Testis (tissue), 3 donors: ENCODE results near the gene SLC6A12. TPM values are rescaled to one million over a fixed set of nuclear protein-coding genes. Genes with fewer than 3 reads are reported as not detected.

Experiments used
- DNase-seq: peaks from one replicate; pipeline ENCODE4 v3.0.0-alpha.2; 2019
- H3K27ac ChIP-seq, 2 donors: fragments of 200-600 bp; sonication (generic); one replicate each; pipeline ENCODE4 v1.5.1; 2019
- H3K27me3 ChIP-seq: fragments of 200-600 bp; sonication (generic); one replicate; pipeline ENCODE4 v1.5.1; 2019
- H3K36me3 ChIP-seq: fragments of 200-600 bp; sonication (generic); one replicate; pipeline ENCODE4 v1.5.1; 2017; ENCODE audit warnings: low read depth; ENCODE audit errors: missing control alignments
- H3K4me1 ChIP-seq: fragments of 200-600 bp; sonication (generic); one replicate; pipeline ENCODE4 v1.5.1; 2019
- H3K4me3 ChIP-seq, 2 donors: fragments of 200-600 bp; sonication (generic); one replicate each; pipeline ENCODE4 v1.5.1; 2017 to 2019
- H3K9me3 ChIP-seq: fragments of 200-600 bp; sonication (generic); one replicate; pipeline ENCODE4 v1.5.1; 2017
- POLR2A ChIP-seq: fragments of 450-650 bp; IDR thresholded peaks from one replicate; pipeline ENCODE4 v1.6.1; 2017; ENCODE audit warnings: antibody characterized with exemption, mild to moderate bottlenecking, moderate library complexity
- WGBS, 2 donors: methylation state at CpG; one replicate each; pipeline ENCODE4 v1.1.5; 2018; 5-methylcytosine and 5-hydroxymethylcytosine counted together
- intact Hi-C: fragments of 100-400 bp; cut with DNase I; formaldehyde crosslinking; loops from one replicate; pipeline ENCODE4 v1.15.1; 2023; ENCODE audit warnings: low total_unique reads
- polyA plus RNA-seq: library from polyadenylated mRNA; stranded (reverse); fragments of 350-450 nt; fragmentation: Illumina TruSeq; extraction: RNeasy Lipid Tissue Mini Kit (QIAGEN cat#74804); gene quantifications from one replicate; pipeline ENCODE4 v1.2.3, GENCODE V29; 2014; ENCODE audit warnings: low read depth, low replicate concordance; ENCODE audit not compliant: insufficient read depth
- total RNA-seq, 2 donors: library from RNA; depleted of rRNA; stranded (reverse); fragments of >200 nt; gene quantifications; one replicate each; pipeline ENCODE4 v1.2.3, GENCODE V29; 2016
- TF ChIP-seq, protein P1 (sequence below), 3 experiments: fragments of 450-650 bp in 2 of 3; fragments of 200-600 bp in 1 of 3; sonication (generic) in 1 of 3; IDR thresholded peaks; one replicate each; pipeline ENCODE4 v1.5.1; 2016 to 2019; ENCODE audit warnings: antibody characterized with exemption in 3 of 3, mild to moderate bottlenecking in 2 of 3, moderate library complexity in 1 of 3

Gene SLC6A12
- total and polyA plus RNA-seq, 3 donors from 2014 or later = 3.8 to 12.5 (median 6.4) TPM

DNA sequence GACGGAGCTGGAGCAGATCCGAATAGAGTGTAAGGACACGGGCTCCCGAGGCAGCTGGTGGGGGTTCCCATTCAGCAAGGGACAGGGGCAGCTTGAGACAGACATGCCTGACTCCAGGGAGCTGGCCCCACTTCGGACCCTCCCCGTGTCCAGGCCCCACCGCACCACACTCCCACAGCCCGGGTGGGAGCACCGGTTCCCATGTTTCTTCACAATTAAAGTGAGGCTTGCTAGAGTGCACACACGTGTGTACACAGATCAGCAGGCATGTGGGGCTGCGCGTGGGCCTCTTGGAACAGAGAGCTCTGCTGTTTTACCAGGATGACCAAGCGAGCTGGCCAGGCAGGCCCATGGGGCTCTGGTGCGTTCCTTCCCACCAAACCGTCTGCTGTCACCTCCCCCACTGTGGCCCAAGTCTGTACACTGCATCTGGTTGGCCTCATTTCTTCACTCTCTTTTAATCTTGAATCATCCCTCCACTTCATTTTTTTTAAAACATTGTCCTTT, 48.0 kb downstream of the SLC6A12 start:
- TF ChIP-seq POLR2A = no peak
- TF ChIP-seq, protein P1, sequence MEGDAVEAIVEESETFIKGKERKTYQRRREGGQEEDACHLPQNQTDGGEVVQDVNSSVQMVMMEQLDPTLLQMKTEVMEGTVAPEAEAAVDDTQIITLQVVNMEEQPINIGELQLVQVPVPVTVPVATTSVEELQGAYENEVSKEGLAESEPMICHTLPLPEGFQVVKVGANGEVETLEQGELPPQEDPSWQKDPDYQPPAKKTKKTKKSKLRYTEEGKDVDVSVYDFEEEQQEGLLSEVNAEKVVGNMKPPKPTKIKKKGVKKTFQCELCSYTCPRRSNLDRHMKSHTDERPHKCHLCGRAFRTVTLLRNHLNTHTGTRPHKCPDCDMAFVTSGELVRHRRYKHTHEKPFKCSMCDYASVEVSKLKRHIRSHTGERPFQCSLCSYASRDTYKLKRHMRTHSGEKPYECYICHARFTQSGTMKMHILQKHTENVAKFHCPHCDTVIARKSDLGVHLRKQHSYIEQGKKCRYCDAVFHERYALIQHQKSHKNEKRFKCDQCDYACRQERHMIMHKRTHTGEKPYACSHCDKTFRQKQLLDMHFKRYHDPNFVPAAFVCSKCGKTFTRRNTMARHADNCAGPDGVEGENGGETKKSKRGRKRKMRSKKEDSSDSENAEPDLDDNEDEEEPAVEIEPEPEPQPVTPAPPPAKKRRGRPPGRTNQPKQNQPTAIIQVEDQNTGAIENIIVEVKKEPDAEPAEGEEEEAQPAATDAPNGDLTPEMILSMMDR (IDR thresholded peaks at IDR 0.05) = no peak
- H3K4me3 ChIP-seq = no peak overlapping the region
- no peaks in the 10 kb centered on the region for H3K9me3 ChIP-seq
- no peak for DNase-seq
- H3K27ac ChIP-seq = no peak overlapping the region
- H3K27me3 ChIP-seq = no peaks in the 10 kb centered on the region
- H3K4me1 ChIP-seq = peaks cover 7% of the 10 kb centered on the region
- 84 to 88% methylated on average over 9 to 15 of the region's 15 CpGs for WGBS, 2 donors
- no peaks in the 10 kb centered on the region for H3K36me3 ChIP-seq
- intact Hi-C loops = no loop called here

DNA sequence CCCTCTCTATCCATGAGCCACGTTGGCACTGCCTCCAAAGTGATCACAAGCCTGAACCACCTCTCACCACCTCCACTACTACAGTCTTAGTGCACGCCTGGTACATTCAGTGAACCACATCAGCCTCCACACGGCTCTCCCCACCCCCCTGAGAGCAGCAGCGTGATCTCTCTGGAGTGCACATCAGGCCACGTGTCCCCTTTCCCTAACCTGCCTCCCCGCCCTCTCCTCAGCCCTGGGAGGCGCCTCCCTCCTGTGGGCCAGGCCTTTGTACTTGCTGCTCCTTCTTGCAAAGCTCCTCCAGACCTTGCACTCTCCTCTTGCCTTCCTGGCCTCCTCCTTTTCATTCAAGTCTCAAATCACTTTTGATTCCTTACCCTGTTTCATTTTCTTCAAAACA, 49.8 kb downstream of the SLC6A12 start:
- TF ChIP-seq, protein P1 (IDR thresholded peaks at IDR 0.05) = no peak
- no peak for TF ChIP-seq POLR2A
- intact Hi-C loops = no loop called here
- no peaks in the 10 kb centered on the region for H3K9me3 ChIP-seq
- no peaks in the 10 kb centered on the region for H3K27me3 ChIP-seq
- no peak overlapping the region for H3K27ac ChIP-seq
- H3K36me3 ChIP-seq = no peaks in the 10 kb centered on the region
- no peak overlapping the region for H3K4me3 ChIP-seq
- 72 to 77% methylated on average over 7 of the region's 7 CpGs for WGBS, 2 donors
- H3K4me1 ChIP-seq = peaks cover 7% of the 10 kb centered on the region
- no peak for DNase-seq

DNA sequence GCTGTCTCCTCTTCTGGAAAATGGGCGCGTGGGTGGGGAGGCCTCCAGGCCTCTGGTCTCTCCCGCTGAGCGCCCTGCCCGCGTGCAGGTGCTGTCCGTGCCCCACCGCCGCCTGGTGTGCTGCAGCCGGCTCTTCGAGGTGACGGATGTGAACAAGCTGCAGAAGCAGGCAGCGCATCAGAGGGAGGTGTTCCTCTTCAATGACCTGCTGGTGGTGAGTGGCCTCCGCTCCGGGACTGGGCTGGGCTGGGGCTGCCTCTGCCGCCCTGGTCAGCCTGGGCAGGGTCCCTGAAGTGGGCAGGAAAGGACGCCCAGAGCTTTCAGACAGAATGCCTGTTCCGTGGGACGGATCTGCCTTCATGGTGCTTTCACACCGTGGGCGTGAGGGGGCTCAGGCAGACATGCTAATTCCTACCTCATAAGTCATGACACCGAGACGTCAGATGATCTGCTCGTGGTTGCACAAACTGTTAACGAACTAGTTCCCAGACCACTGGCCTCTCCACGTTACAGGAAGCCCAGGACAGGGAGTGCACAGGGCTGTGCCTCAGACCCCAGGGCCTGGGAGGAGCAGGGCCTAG, 50.5 kb downstream of the SLC6A12 start:
- TF ChIP-seq, protein P1 (IDR thresholded peaks at IDR 0.05) = no peak
- TF ChIP-seq POLR2A = no peak
- Histone ChIP-seq H3K9me3 (no peaks in the 10 kb centered on the region), H3K4me3 (no peak overlapping the region), H3K36me3 (no peaks in the 10 kb centered on the region), H3K4me1 (peaks cover 4% of the 10 kb centered on the region), H3K27me3 (no peaks in the 10 kb centered on the region), H3K27ac (no peak overlapping the region)
- DNase-seq = no peak
- intact Hi-C loops = no loop called here
- 67 to 77% methylated on average over 19 to 24 of the region's 26 CpGs for WGBS, 2 donors

DNA sequence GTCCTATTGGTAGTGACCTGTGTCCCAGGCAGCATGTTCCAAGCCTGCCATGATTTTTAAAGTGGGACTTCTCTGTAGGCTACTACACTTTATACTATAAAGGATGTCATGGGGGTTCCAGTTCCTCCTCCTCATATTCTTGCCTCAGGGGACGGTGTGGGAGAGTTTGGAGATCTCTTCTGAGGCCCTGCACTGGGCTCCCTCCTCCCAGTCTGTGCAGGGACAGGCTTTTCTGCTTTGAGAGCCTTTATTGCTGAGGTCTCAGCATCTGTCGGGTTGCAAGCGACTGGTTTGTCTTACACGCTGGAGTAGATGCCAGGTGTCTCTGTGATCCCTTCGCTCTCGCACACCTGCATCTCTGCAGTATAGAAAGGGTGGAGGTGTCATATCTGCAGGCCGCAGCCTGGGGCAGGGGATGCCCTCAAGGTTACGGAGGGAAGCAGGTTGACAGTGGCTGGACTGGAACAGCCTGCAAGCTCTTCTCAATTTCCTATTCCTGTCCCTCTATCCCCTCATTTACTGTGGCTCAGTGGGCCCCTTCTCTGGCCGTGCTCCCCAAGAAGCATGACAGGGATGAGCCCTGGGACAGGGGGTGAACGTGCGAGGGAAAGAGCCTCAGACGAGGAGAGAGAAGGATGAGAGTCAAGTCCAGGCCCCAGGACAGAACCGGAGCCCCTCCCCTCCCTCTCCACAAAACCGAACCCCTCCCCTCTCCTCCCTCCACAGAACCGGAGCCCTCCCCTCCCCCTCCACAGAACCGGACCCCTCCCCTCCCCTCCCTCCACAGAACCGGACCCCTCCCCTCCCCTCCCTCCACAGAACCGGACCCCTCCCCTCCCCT, 51.3 kb downstream of the SLC6A12 start:
- Histone ChIP-seq H3K9me3 (no peaks in the 10 kb centered on the region), H3K36me3 (no peaks in the 10 kb centered on the region), H3K27ac (no peak overlapping the region), H3K27me3 (no peaks in the 10 kb centered on the region), H3K4me1 (no peaks in the 10 kb centered on the region), H3K4me3 (no peak overlapping the region)
- intact Hi-C loops = no loop called here
- no peak for DNase-seq
- TF ChIP-seq POLR2A = no peak
- TF ChIP-seq, protein P1 (IDR thresholded peaks at IDR 0.05) = no peak
- WGBS, 2 donors = 60 to 81% methylated on average over 17 to 18 of the region's 18 CpGs
